OCI-LY3 (cell line): ENCODE results near the gene GCK.

Experiments
- H2AFZ ChIP-seq: fragments of 200-600, 300-600 bp; shearing (Covaris generic); 2 replicates; pipeline ENCODE4 v1.6.0; 2014; ENCODE audit warnings: antibody characterized with exemption, low read depth, low read length
- H3K27ac ChIP-seq: fragments of 200-600, 300-600 bp; sonication (generic); 2 replicates; pipeline ENCODE4 v1.5.1; 2014; ENCODE audit warnings: mild to moderate bottlenecking, low read length, moderate library complexity, mixed read lengths
- H3K27me3 ChIP-seq: fragments of 200-600, 300-600 bp; sonication (generic); 2 replicates; pipeline ENCODE4 v1.6.1; 2014; ENCODE audit warnings: low read depth, low read length, mixed read lengths
- H3K36me3 ChIP-seq: fragments of 200-600, 300-600 bp; sonication (generic); replicated peaks from 2 replicates; pipeline ENCODE3; 2014; ENCODE audit warnings: low read depth, low read length, mixed read lengths
- H3K4me1 ChIP-seq: fragments of 300-600, 200-600 bp; sonication (generic); 2 replicates; pipeline ENCODE4 v1.6.1; 2014; ENCODE audit warnings: low read length, mixed read lengths
- H3K4me2 ChIP-seq: fragments of 200-600, 300-600 bp; sonication (generic); 2 replicates; pipeline ENCODE4 v1.6.1; 2014; ENCODE audit warnings: low read length, mixed read lengths
- H3K4me3 ChIP-seq: fragments of 300-600, 200-600 bp; sonication (generic); 2 replicates; pipeline ENCODE4 v1.5.1; 2014; ENCODE audit warnings: antibody characterized with exemption, mild to moderate bottlenecking, low read length, moderate library complexity
- H3K79me2 ChIP-seq: fragments of 300-600, 200-600 bp; shearing (Covaris generic); 2 replicates; pipeline ENCODE4 v1.6.1; 2014; ENCODE audit warnings: mild to moderate bottlenecking, low read length, mixed read lengths
- H3K9ac ChIP-seq: fragments of 300-600, 200-600 bp; shearing (Covaris generic); 2 replicates; pipeline ENCODE4 v1.6.0; 2014; ENCODE audit warnings: mild to moderate bottlenecking, low read length, moderate library complexity
- H3K9me3 ChIP-seq: fragments of 200-600, 300-600 bp; shearing (Covaris generic); 2 replicates; pipeline ENCODE4 v1.6.1; 2014; ENCODE audit warnings: low read length, mixed read lengths; ENCODE audit not compliant: insufficient read depth
- H4K20me1 ChIP-seq: fragments of 200-600, 300-600 bp; sonication (generic); 2 replicates; pipeline ENCODE4 v1.6.1; 2016; ENCODE audit warnings: low read length, mixed read lengths; ENCODE audit not compliant: insufficient read depth
- CTCF ChIP-seq: fragments of 200-600, 300-600 bp; sonication (generic); IDR thresholded peaks from 2 replicates; pipeline ENCODE4 v1.5.1; 2014; ENCODE audit warnings: antibody characterized with exemption, low read length, low read depth
- EZH2phosphoT487 ChIP-seq: fragments of 200-600 bp; shearing (Covaris generic); IDR thresholded peaks from 2 replicates; pipeline ENCODE4 v1.6.1; 2018; ENCODE audit warnings: antibody characterized with exemption, mixed run types, low read depth

The GCK gene

GRCh38 chr7:44109991-44110390 is 79.2 kb downstream of the GCK start:
- Histone ChIP-seq H3K4me3 (no peak overlapping the region), H3K36me3 (peaks cover 8% of the 10 kb centered on the region), H3K9me3 (no peaks in the 10 kb centered on the region), H3K9ac (no peak overlapping the region), H3K27ac (no peak overlapping the region), H3K79me2 (no peaks in the 10 kb centered on the region), H3K4me1 (0 out of 2 replicates have a peak, but pooled peaks cover 5% of the 10 kb centered on the region), H4K20me1 (no peaks in the 10 kb centered on the region), H3K4me2 (no peak overlapping the region), H2AFZ (no peak overlapping the region), H3K27me3 (no peaks in the 10 kb centered on the region)
- TF ChIP-seq EZH2phosphoT487: no peak
- TF ChIP-seq CTCF: no peak

GRCh38 chr7:44108768-44109750 is 80.2 kb downstream of the GCK start:
- no peaks in the 10 kb centered on the region for H3K79me2 ChIP-seq
- H3K27ac ChIP-seq: no peak overlapping the region
- no peaks in the 10 kb centered on the region for H3K9me3 ChIP-seq
- no peak for TF ChIP-seq CTCF
- TF ChIP-seq EZH2phosphoT487: no peak
- H3K4me2 ChIP-seq: no peak overlapping the region
- H3K36me3 ChIP-seq: peaks cover under 1% of the 10 kb centered on the region
- no peaks in the 10 kb centered on the region for H4K20me1 ChIP-seq
- 0 out of 2 replicates have a peak, but pooled peaks cover 5% of the 10 kb centered on the region for H3K4me1 ChIP-seq
- H3K27me3 ChIP-seq: no peaks in the 10 kb centered on the region
- no peak overlapping the region for H3K9ac ChIP-seq
- H3K4me3 ChIP-seq: no peak overlapping the region
- no peak overlapping the region for H2AFZ ChIP-seq

GRCh38 chr7:44107961-44108767 is 81.1 kb downstream of the GCK start:
- Histone ChIP-seq H3K4me1 (0 out of 2 replicates have a peak, but pooled peaks cover 5% of the 10 kb centered on the region), H3K27ac (no peak overlapping the region), H3K27me3 (no peaks in the 10 kb centered on the region), H4K20me1 (no peaks in the 10 kb centered on the region), H2AFZ (no peak overlapping the region), H3K9ac (no peak overlapping the region), H3K4me3 (no peak overlapping the region), H3K36me3 (no peaks in the 10 kb centered on the region), H3K4me2 (no peak overlapping the region), H3K79me2 (no peaks in the 10 kb centered on the region), H3K9me3 (no peaks in the 10 kb centered on the region)
- TF ChIP-seq CTCF (no peak), EZH2phosphoT487 (no peak)
